Erythroblast (primary cell): ENCODE measurements around the gene ZSCAN10.

ENCODE experiments used
- GATA1 ChIP-seq: IDR thresholded peaks from 2 replicates; pipeline ENCODE4 v1.6.1; 2011; ENCODE audit warnings: low read depth, mild to moderate bottlenecking, control low read depth, low read length, moderate library complexity
- POLR2A ChIP-seq: IDR thresholded peaks from 2 replicates; pipeline ENCODE4 v1.6.1; 2011; ENCODE audit warnings: mild to moderate bottlenecking, low read length

DNA sequence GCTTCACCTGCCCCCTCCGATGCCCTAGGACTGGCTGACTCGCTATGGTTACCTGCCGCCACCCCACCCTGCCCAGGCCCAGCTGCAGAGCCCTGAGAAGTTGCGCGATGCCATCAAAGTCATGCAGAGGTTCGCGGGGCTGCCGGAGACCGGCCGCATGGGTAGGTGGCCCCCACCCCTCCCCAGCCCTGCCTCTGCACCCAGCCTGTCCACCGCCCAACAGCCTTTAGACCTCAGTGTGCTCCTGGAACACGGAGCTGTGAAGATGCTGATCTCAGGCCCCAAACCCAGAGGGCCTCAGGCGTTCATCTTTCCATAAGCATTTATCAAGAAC is 51.7 kb downstream of the ZSCAN10 start:
- no peak for TF ChIP-seq POLR2A
- TF ChIP-seq GATA1 = no peak
